ENCODE results near the gene CHD9.

Gene CHD9

DNA sequence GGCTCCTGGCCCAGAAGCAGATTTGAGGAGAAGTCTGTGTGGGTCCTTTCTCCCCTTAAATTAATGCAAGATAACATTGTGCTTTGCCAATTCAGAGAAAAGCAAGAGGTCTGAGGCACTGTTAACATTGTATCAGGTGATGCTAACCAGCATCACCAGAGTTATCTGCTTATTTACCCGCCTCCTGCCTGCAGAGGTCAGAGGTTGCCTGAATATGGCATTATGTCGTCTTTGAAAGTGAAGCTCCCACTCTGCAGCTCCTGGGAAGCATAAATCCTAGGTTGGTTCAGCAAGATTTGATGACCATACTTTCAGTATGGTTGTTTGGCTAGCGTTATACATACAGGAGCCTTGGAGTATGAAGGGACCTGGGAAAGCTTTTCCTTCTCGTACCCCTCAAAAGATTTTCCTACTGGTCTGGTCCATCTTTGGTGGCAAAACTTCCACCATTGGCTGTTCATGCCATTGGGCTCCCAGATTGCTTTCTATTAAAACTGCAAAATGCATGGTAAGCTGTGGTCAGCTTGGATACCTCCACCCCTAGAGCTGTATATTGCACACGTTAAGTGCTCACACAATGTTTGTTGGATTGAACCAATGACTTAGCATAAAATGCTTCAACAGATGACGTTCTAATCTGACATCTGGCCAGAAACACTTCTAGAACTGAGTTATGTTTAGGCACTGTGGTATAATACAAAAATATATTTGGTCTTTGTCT lies 24.1 kb downstream of the CHD9 start:
- peak; percentile 24 for DNase-seq

DNA sequence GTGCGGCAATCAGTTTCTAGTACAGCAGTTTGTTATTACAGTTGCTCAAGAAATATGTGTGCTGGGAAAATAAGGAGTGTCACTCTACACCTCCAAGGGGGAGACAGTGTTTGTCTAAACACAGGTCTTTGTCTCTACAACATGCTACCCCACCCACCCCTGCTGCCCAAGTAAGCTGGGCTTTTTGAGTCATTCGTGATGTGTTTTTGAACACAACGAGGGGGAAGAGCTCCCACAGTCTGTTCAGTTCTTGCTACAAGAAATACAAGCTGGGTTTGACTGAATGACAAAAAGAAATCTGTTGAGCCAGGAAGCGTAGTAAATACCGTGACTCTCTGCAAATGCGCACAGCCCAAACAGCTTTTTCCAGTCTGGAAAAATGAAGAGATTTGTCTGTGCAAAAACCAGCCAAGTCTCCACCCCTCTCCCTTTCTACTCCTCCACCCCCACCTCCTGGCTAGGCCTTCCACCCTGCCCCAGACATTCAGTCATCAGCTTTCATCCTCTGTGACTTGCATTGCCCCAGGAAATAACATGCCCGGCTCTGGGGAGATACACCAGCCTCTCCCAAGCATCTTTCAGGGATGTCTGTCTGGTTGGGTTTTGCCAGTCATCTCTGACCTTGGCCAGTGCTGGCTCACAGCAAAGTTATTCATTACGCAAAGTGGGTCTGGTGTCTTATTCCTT lies 25.7 kb downstream of the CHD9 start:
- DNase-seq: no peak

DNA sequence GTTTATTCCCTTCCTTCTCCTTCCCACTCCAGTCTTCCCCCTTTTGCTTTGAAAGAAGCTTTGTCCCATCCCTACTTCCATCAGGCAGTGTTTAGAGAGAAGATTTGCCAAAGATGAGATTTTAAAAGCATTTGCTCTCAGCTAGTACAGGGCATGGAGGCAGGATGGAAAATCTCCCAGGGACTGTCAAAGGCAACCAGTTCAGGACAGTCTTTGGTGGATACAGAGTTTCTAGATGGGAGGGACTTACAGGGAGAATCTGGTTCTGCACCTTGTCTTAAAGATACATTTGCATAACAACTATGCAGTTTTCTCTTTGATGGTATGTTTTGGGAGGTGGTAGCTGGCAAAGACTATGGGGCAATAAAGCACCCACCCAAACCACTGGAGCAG lies 26.2 kb downstream of the CHD9 start:
- no peak for DNase-seq

DNA sequence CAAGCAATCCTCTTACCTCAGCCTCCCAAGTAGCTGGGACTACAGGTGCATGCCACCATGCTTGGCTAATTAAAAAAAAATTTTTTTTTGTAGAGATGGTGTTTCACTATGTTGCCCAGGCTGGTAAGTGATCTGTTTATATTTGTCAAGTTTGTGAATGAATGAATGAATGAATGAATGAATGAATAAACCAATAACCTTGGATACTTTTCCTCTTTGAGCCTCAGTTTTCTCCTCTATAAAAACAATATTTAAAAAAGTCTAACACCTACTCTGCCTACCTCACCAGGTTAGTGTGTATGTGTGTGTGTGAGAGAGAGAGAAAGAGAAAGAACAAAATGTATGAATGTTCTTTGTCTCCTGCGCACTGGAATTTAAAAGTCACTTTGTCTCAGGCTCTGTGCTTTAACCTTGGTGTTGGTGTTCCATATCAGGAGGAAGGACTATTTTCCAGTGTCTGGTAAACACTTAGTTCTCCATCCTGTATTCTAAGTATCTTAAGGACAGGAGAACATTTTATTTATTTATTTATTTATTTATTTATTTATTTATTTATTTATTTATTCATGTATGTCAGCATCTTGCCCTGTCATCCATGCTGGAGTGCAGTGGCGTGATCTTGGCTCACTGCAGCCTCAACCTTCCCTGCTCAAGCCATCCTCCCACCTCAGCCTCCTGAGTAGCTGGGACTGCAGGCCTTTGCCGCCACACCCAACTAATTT lies 27.1 kb downstream of the CHD9 start:
- no peak for DNase-seq

DNA sequence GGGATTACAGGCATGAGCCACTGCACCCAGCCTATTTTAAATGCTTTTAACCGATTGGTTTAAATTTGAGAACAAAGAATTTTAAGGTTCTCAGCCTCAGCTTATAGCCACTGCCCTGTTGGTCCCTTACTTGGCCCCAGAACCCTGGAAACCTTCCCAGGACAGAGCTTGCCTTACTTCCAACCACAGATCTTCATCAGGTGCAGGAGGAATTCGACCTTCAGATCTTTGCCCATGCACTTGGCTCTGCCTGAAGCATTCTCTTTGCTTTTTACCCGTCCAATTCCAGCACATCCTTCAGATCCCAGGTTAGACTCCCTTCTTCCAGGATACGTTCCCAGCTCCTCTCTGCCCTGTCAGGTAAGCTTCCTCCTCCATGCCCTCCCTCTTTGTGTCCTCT lies 27.7 kb downstream of the CHD9 start:
- no peak for DNase-seq

DNA sequence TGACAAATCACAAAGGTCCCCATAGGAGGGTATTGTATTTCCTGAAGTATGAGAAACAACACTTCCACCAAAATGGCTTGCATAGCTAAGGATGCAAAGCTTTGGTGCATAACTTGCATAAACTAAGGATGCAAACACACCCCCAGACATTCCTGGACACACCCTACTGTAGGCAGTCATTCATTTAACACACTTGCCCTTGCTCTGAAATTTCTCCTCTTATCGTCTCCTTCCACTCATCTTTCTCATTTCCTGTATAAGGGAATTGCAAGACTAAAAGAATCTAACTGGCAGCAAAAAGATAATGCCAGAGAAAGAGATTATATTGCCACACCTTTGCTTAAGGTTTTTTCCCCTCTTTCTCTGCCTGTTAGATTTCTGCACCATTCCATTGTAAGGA lies 28.3 kb downstream of the CHD9 start:
- no peak for DNase-seq

DNA sequence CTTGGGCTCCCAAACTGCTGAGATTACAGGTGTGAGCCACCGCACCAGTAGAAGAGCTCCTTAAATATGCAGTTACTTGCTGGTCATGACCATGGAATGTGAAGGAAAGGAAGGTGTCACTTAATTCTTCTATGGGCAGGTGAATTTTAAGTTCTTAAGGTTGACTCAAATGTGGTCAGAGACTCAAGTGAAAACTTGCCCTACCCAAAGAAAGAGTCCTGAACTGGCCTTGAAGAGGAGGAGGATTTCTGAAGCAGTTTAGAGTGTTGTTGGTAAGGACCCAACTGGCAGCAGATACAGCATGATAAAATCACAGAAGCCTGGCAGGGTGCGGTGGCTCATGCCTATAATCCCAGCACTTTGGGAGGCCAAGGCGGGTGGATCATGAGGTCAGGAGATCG lies 29.4 kb downstream of the CHD9 start:
- DNase-seq: no peak

DNA sequence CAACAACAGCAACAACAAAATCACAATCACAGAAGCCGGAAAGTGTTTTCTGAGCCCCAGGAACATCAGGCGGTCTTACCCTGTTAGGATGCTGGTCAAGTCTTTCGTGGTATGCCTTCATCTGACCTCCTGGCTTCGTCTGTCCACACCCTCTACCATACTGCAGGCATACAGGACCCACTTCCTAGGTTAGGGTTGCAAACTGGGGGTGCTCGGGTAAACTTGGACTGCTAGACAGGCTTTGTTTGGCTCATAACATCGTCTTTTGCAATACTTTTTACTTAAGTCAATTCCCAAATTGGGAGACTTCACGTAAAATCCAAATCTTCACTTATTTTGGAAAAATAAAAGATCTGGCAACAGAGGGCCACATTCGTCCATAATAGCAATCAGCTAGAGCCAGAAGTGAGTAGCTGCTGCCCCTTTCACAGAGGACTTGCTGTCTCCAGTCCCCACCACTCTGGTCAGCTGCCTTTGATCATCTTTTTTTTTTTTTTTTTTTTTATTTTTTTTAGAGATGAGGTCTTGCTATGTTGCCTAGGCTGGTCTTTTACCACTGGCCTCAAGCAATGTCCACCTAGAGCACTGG lies 30.0 kb downstream of the CHD9 start:
- no peak for DNase-seq

DNA sequence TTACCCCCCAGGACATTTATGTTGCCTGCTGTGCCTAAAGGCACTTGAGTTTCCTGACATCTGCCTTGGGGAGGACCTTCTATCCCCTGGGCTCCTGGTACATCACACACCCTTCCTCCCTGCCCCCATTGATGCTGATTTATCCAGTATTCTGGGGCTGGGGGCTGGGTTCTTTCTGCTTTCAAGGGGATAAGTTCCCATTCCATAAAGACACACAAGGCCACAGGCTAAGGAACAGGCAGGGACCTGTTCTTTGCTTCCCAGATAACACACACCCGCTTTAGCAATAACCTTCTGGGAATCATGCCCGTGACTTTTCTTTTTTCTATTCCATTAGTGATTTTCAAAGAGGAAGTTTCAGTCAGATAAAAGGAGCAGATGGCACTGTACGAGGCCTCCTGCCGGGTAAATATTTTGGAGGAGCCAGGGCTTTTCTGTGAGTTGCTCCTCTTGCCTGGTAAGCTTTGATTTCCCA lies 30.6 kb downstream of the CHD9 start:
- peak; percentile 4 for DNase-seq

DNA sequence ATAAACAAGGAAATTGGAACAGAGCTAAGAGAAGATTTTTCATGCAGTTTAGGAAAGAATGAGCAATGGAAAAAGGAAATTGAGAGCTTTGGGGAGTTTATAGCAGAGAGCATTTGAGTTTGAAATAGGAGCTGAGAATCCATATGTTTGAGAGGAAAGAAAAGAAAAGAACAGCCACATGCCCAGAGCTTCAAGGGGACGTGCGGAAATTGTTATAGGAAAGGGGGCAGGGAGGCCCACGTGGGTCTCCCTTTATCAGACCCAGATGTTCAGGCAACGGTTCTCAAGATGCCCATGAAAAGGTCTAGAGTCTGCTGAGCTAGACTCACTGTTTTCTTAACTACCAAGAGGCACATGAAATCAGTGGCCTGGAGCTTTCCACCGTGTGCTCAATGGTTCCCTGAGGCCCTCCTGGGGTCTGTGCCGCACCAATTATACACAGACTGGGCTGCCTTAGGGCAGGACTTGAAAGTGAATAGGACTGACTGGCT lies 31.2 kb downstream of the CHD9 start:
- no peak for DNase-seq

DNA sequence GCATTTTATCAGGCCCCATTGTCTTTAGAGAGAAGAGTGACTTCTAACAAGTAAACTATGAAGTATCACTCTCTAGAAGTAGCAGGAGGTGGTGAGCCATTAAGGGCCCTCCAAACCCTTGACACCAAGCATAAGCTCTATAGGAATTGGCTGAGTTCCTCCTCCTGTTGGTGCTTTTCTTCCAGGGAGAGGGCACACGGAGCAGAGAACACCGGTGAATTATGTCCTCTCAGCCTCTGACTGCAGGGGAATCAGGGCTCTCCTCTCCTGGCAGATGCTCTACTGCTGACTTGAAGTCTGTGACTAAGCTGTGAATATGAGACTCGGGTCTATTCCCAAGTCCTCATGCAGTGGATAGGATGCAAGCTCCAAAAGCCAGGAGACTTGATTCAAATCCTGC lies 32.3 kb downstream of the CHD9 start:
- DNase-seq: no peak

DNA sequence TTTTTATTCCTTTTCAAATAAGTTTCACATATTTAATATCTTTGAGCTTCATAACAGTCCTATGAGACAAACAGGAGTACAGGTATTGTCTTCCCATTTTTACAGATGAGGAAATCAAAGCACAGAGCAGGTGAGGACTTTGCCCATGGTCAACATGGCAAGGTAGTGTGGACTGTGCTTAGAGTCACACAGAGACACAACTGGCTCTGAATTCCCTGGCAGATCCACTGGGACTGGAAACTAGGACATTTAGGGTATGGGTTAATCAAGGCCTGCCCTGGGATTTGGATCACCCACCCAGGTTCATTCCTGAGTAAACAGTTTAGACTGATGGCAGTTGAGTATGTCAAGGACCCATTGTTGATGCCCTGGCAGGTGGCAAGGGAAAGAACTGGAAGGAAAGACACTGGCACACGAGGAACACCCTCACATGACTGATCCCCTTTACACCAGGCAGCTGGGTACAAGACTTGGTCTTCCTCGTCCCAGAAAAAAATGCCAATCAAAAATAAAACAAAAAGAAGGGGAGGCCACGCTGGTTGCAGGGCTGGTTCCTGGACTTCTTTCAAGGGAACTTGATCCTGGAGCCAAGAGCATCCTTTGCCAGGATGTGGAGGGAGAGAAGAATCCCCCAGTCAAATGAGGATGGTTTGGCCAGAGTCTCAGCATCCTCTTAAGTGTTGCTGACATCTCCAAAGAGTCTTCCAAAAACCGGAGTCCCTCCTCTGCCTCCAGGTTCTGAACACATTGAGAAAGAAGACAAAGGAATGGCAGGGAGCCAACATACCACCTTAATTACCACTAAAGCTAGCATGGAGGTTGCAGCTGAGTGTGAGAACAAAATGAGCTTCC lies 34.9 kb downstream of the CHD9 start:
- DNase-seq: no peak

DNA sequence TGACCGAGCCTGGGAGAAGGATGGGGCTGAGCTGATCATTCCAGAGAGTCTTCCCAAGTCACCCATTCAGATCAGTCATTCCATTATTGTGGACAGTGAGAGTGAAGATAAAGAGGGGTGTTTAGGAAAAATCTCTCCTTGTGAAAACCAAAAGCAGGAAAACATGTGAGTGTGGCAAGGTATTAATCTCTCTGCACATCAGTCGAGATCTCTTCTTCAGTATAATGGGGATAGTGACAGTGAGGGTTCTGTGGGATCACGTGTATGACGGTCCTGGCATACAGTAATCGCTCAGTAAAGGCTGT lies 35.4 kb downstream of the CHD9 start:
- DNase-seq: no peak

DNA sequence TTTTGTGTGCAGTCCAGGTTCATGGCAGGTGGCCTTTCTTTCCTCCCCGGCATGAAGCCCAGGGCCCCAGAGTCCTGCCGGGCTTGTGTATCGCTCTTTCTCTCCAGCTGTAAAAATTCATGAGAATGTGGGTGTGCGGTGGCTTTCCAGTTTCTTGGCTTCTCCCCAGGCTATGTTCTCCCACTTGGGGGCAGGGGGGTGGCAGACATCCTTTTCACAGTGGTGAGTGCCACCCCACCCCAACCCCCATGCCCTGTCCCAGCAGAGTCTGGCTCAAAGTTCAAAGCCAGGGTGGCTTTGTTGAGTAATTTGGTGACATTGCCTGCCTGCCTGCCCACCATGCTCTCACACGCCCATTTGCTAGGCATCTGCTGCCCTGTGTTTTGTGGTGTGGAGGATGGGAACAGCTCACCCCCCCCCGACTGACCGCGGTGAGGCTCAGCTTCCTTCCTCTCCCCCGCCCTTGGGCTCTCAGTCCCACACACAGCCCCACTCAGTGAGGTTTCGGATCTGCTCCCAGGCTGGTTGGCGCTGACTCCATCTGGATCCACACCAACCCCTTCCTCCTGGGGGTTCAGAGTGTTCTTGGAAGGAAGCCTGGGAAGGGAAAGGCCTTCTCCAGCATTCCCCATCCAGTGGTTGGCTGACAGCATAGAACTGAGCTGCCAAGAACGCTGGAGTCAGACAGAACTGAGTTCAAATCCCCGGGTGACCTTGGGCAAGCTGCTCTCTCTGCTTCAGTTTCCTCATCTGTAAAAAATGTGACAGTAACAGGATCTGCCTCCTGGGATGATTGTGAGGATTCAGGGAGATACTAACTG lies 36.0 kb downstream of the CHD9 start:
- peak; percentile 21 for DNase-seq

DNA sequence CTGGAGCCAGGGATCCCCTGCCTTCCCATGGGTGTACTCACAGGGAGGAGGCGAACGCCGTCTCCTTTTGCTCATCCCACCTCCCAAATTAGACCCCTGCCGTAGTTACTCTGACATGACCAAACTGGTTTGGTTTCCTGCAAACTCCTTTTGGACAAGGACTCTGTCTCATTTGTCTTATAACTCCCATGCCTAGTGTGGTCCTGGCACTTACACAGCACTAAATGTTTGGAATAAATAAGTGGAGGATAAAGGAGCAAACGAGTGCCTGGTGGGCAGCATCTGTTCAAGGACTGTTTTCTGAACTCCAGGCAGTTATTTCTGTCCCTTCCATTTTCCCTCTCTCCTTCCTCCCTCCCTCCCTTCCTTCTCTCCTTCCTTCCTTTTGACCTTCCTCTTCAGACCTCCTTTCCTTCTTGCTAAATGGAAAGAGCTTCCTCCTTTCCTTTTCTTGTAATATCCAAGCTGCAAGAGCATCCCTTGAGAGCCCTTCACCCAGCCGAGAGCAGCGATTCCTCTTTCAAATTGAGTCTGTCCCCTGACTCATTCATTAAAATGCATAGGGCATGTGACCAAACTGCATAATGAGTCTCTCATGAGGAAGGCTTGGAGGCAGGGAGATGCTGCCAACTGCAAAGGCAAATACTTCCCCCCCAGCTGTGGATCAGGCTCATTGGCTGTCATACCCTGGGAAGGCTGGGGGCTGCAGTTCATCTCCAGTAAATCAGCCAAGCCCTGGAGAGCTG lies 36.8 kb downstream of the CHD9 start:
- peak; percentile 1 for DNase-seq

DNA sequence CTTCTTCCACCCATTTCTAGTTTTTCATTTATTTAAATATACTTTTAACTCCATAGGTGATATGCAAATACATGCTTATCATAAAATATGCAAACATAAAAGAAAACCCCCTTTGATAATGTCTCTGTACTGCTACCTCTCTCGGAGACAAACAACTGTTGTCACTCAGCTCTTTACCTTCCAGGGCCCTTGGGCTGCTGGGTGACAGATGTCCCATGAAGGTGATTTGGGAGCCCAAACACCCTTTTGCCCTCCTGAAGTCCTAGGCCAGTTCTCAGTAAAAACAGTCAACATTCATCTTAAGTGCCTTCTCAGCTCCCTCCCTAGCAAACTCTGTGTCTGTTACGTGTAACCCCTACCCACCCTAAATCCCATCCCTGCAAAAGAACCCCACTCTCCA lies 37.5 kb downstream of the CHD9 start:
- no peak for DNase-seq

DNA sequence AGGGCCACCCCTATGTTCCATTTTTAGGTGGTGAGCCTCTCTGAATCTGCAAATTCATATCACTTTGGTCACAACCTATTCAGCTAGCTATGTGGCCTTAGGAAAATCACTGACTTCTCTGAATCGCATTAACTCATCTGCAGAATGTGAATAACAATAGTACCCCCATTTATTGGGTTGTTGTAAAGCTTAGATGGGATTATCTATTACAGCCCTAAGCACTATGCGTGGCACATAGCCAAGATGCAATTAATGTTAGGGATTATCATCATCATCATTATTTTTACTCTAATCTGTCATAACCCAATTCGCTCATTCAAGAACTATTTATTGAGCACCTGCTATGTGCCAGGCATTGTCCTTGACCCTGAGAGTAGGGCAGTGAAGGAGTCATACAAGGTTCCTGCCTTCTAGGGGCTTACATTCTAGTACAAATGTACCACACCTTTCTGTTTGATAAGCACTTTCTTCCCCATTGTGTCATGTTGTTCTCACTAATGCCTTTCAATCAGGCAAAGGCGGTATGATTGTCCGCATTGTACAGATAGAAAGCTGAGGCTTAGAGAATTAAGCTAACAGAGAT lies 38.5 kb downstream of the CHD9 start:
- no peak for DNase-seq

DNA sequence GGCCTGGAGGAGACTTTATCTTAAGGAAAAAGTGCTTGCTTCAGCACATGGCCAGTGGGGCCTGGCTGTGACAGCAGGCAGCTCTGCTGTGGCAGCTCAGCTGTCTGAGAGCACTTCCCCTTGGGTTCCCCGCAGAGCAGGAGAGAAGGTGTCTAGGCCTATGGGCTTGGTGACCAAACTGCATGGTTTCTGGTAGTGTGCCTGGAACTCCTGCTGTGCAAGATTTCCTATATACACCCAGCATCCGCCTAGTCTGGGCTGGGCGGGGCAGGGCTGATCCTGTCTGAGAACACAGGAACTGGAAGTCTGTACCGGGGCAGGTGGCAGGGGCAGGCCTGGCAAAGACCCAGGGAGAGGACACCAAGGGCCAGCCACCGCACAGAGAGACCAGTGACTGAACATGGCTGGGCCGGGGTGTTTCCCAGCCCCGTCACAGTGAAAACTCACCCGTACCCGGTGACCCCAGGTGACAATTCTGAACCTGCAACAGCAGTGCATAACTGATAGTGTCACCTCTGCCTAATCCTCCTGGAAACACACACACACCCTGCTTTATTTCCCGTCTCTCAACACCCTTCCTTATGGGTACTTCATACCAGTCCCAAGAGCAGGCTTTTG lies 39.3 kb downstream of the CHD9 start:
- no peak for DNase-seq

DNA sequence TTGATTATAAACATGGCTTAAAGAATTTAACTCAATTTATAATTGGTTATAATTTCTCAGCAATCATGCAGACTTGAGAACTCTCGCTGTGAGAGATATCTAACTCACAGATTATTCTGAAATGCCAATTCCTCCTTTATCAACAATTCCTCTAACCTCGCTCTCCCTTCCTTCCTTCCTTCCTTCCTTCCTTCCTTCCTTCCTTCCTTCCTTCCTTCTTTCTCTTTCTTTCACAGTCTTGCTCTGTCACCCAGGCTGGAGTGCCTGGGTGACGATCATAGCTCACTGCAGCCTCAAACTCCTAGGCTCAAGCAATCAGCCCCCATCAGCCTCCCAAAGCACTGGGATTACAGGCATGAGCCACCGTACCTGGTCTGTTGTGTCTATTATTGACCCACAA lies 42.4 kb downstream of the CHD9 start:
- DNase-seq: no peak
